ENCODE data around the gene WWP2.

GRCh38 chr16:69814561-69814960, 52.4 kb downstream of the WWP2 start:
- TF ChIP-seq POLR2A (IDR thresholded peaks at IDR 0.05) (no peak), CTCF (IDR thresholded peaks at IDR 0.05) (no peak)

All from ovary (tissue), 3 donors.